ENCODE measurements around the gene TMEM117.
"Not testable (repeated sequence)": the region's sequence is repeated elsewhere in the genome, so short reads cannot be mapped to it uniquely, and the experiment has no call there.

TMEM117 gene

GRCh38 chr12:43841253-43841652 lies 5.4 kb downstream of the TMEM117 start:
- DNase-seq, result no peak

- no peak for DNase-seq
These were observed 6.4 kb downstream of the TMEM117 start for GRCh38 chr12:43842259-43842658.

- DNase-seq, result peak; percentile 44
These were observed 11.7 kb downstream of the TMEM117 start for GRCh38 chr12:43847425-43848225.

GRCh38 chr12:43848226-43848507 lies 12.3 kb downstream of the TMEM117 start:
- DNase-seq, result no peak

- no peak for DNase-seq
These were observed 12.9 kb downstream of the TMEM117 start for GRCh38 chr12:43848786-43849185.

- no peak for DNase-seq
These were observed 16.9 kb downstream of the TMEM117 start for GRCh38 chr12:43852744-43853143.

- DNase-seq, result no peak
These were observed 21.1 kb downstream of the TMEM117 start for GRCh38 chr12:43856972-43857371.

GRCh38 chr12:43858096-43858495 lies 22.2 kb downstream of the TMEM117 start:
- no peak for DNase-seq

GRCh38 chr12:43858991-43859390 lies 23.1 kb downstream of the TMEM117 start:
- no peak for DNase-seq

- no peak for DNase-seq
These were observed 25.3 kb downstream of the TMEM117 start for GRCh38 chr12:43861015-43861839.

GRCh38 chr12:43861840-43862150 lies 25.9 kb downstream of the TMEM117 start:
- DNase-seq, result peak; percentile 17

GRCh38 chr12:43863770-43864366 lies 28.0 kb downstream of the TMEM117 start:
- DNase-seq, result no peak

GRCh38 chr12:43864557-43864956 lies 28.7 kb downstream of the TMEM117 start:
- not testable (repeated sequence) for DNase-seq

GRCh38 chr12:43869184-43869583 lies 33.3 kb downstream of the TMEM117 start:
- no peak for DNase-seq

GRCh38 chr12:43869765-43870164 lies 33.9 kb downstream of the TMEM117 start:
- not testable (repeated sequence) for DNase-seq

- not testable (repeated sequence) for DNase-seq
These were observed 35.4 kb downstream of the TMEM117 start for GRCh38 chr12:43871258-43871657.

- DNase-seq, result no peak
These were observed 36.5 kb downstream of the TMEM117 start for GRCh38 chr12:43872396-43872795.

GRCh38 chr12:43878050-43878449 lies 42.2 kb downstream of the TMEM117 start:
- no peak for DNase-seq

GRCh38 chr12:43880547-43880946 lies 44.7 kb downstream of the TMEM117 start:
- no peak for DNase-seq

GRCh38 chr12:43882578-43883178 lies 46.8 kb downstream of the TMEM117 start:
- DNase-seq, result peak; percentile 63

GRCh38 chr12:43883311-43883710 lies 47.4 kb downstream of the TMEM117 start:
- DNase-seq, result peak; percentile 32

GRCh38 chr12:43883748-43884147 lies 47.9 kb downstream of the TMEM117 start:
- peak; percentile 22 for DNase-seq

- DNase-seq, result no peak
These were observed 49.0 kb downstream of the TMEM117 start for GRCh38 chr12:43884683-43885410.

Measured in fibroblast of upper back skin (primary cell).